ENCODE data around the gene CSTF1. TPM values are rescaled to one million over a fixed set of nuclear protein-coding genes. Genes with fewer than 3 reads are reported as not detected.

The CSTF1 gene
- polyA plus RNA-seq, 1 donor: 26.2 TPM

- no peak for DNase-seq (ENCODE audit: low read depth)
These were observed 36.4 kb downstream of the CSTF1 start for GRCh38 chr20:56428881-56429280.

GRCh38 chr20:56429502-56429901 is 37.1 kb downstream of the CSTF1 start:
- no peak for DNase-seq (ENCODE audit: low read depth)

- DNase-seq (ENCODE audit: low read depth): no peak
These were observed 37.5 kb downstream of the CSTF1 start for GRCh38 chr20:56429941-56430340.

- no peak for DNase-seq (ENCODE audit: low read depth)
These were observed 38.0 kb downstream of the CSTF1 start for GRCh38 chr20:56430461-56430860.

GRCh38 chr20:56430957-56431356 is 38.5 kb downstream of the CSTF1 start:
- no peak for DNase-seq (ENCODE audit: low read depth)

- DNase-seq (ENCODE audit: low read depth): no peak
These were observed 39.0 kb downstream of the CSTF1 start for GRCh38 chr20:56431471-56431870.

- DNase-seq (ENCODE audit: low read depth): no peak
These were observed 40.9 kb downstream of the CSTF1 start for GRCh38 chr20:56433221-56433879.

- DNase-seq (ENCODE audit: low read depth): no peak
These were observed 41.4 kb downstream of the CSTF1 start for GRCh38 chr20:56433880-56434255.

- DNase-seq (ENCODE audit: low read depth): no peak
These were observed 44.9 kb downstream of the CSTF1 start for GRCh38 chr20:56437196-56437960.

- DNase-seq (ENCODE audit: low read depth): no peak
These were observed 45.8 kb downstream of the CSTF1 start for GRCh38 chr20:56438284-56438683.

GRCh38 chr20:56439771-56440291 is 47.4 kb downstream of the CSTF1 start:
- no peak for DNase-seq (ENCODE audit: low read depth)

- DNase-seq (ENCODE audit: low read depth): no peak
These were observed 48.0 kb downstream of the CSTF1 start for GRCh38 chr20:56440346-56441007.

GRCh38 chr20:56442389-56443365 is 50.2 kb downstream of the CSTF1 start:
- DNase-seq (ENCODE audit: low read depth): no peak

- no peak for DNase-seq (ENCODE audit: low read depth)
These were observed 51.5 kb downstream of the CSTF1 start for GRCh38 chr20:56443654-56444540.

- no peak for DNase-seq (ENCODE audit: low read depth)
These were observed 52.7 kb downstream of the CSTF1 start for GRCh38 chr20:56445130-56445529.

- no peak for DNase-seq (ENCODE audit: low read depth)
These were observed 53.1 kb downstream of the CSTF1 start for GRCh38 chr20:56445540-56445939.

- DNase-seq (ENCODE audit: low read depth): no peak
These were observed 54.8 kb downstream of the CSTF1 start for GRCh38 chr20:56447227-56447626.

- DNase-seq (ENCODE audit: low read depth): no peak
These were observed 57.0 kb downstream of the CSTF1 start for GRCh38 chr20:56449459-56449858.

- DNase-seq (ENCODE audit: low read depth): no peak
These were observed 58.8 kb downstream of the CSTF1 start for GRCh38 chr20:56451056-56451765.

- DNase-seq (ENCODE audit: low read depth): no peak
These were observed 60.9 kb downstream of the CSTF1 start for GRCh38 chr20:56453352-56453751.

Data from forelimb muscle (tissue), 1 donor.